Skeletal muscle satellite cell (primary cell): ENCODE measurements around the gene FBXL19.

ENCODE experiments used
- H3K27me3 ChIP-seq: 2 replicates; pipeline ENCODE4 v1.7.0; 2013; ENCODE audit warnings: low read length; ENCODE audit not compliant: control insufficient read depth, insufficient read depth
- H3K36me3 ChIP-seq: 2 replicates; pipeline ENCODE4 v1.7.0; 2013; ENCODE audit warnings: mild to moderate bottlenecking, control low read depth, low read length; ENCODE audit not compliant: insufficient read depth
- H3K4me1 ChIP-seq: 2 replicates; pipeline ENCODE4 v1.7.0; 2013; ENCODE audit warnings: low read length; ENCODE audit not compliant: control insufficient read depth, insufficient read depth
- H3K4me2 ChIP-seq: 2 replicates; pipeline ENCODE4 v1.7.0; 2013; ENCODE audit warnings: mild to moderate bottlenecking, low read length
- H3K4me3 ChIP-seq: 2 replicates; pipeline ENCODE4 v1.7.0; 2013; ENCODE audit warnings: low read length
- H3K9ac ChIP-seq: 2 replicates; pipeline ENCODE4 v1.7.0; 2013; ENCODE audit warnings: mild to moderate bottlenecking, low read depth, low read length, moderate library complexity
- H3K9me3 ChIP-seq: replicated peaks from 2 replicates; pipeline ENCODE4 v1.7.0; 2013; ENCODE audit warnings: mild to moderate bottlenecking, control low read depth, low read length

The FBXL19 gene

GRCh38 chr16:30951193-30951592 is 27.8 kb downstream of the FBXL19 start:
- Histone ChIP-seq H3K4me2 (no peak overlapping the region), H3K9ac (no peak overlapping the region), H3K36me3 (peaks cover 5% of the 10 kb centered on the region), H3K4me1 (peaks cover 22% of the 10 kb centered on the region), H3K27me3 (no peaks in the 10 kb centered on the region), H3K9me3 (no peaks in the 10 kb centered on the region), H3K4me3 (no peak overlapping the region)

DNA sequence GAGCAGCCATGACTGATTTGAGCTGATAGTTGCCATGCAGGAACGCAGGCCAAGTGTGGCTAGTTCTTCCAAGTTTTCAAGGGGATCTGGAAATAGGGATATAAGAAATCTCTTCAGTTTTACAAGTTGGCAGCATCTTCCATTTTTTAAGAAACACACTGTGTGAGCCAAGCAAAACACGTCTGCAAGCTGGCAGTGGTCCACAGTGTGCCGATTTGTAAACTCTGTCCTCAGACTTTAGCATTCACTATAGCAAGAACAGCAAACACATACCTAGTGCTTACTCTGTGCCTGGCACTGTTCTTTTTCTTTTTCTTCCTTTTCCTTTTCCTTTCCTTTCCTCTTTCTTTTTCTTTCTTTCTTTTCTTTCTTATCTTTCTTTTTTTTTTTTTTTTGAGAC is 28.4 kb downstream of the FBXL19 start:
- Histone ChIP-seq H3K4me3 (no peak overlapping the region), H3K9me3 (no peaks in the 10 kb centered on the region), H3K36me3 (peaks cover 5% of the 10 kb centered on the region), H3K4me1 (peaks cover 26% of the 10 kb centered on the region), H3K4me2 (no peak overlapping the region), H3K27me3 (no peaks in the 10 kb centered on the region), H3K9ac (no peak overlapping the region)

DNA sequence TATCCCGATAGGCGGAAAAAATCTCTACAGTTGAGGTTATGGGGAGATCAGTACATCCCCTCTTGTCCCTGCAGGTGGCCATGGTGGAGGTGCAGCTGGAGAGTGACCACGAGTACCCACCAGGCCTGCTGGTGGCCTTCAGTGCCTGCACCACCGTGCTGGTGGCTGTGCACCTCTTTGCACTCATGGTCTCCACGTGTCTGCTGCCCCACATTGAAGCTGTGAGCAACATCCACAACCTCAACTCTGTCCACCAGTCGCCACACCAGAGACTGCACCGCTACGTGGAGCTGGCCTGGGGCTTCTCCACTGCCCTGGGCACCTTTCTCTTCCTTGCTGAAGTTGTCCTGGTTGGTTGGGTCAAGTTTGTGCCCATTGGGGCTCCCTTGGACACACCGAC is 29.7 kb downstream of the FBXL19 start:
- Histone ChIP-seq H3K36me3 (peaks cover 5% of the 10 kb centered on the region), H3K4me2 (no peak overlapping the region), H3K4me3 (no peak overlapping the region), H3K9ac (no peak overlapping the region), H3K9me3 (no peaks in the 10 kb centered on the region), H3K27me3 (no peaks in the 10 kb centered on the region), H3K4me1 (peaks cover 28% of the 10 kb centered on the region)

DNA sequence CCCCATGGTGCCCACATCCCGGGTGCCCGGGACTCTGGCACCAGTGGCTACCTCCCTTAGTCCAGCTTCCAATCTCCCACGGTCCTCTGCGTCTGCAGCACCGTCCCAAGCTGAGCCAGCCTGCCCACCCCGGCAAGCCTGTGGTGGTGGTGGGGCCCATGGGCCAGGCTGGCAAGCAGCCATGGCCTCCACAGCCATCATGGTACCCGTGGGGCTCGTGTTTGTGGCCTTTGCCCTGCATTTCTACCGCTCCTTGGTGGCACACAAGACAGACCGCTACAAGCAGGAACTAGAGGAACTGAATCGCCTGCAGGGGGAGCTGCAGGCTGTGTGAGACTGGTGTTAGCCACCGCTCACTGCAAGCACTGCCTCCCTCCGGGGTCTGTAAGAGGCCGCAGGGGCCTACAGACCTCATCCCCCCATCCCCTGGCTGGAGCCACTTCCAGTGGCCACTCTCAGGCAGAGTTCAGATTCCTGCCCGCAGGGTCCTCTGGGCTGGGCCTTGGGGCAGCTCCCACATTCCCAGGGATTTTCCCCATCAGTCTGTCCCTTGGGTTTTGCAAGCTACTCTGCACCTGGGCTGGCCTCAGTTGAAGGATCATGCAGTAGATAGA is 30.2 kb downstream of the FBXL19 start:
- Histone ChIP-seq H3K4me1 (peaks cover 30% of the 10 kb centered on the region), H3K27me3 (no peaks in the 10 kb centered on the region), H3K36me3 (peaks cover 5% of the 10 kb centered on the region), H3K9me3 (no peaks in the 10 kb centered on the region), H3K4me3 (no peak overlapping the region), H3K9ac (no peak overlapping the region), H3K4me2 (peak overlapping the region; percentile 23)

DNA sequence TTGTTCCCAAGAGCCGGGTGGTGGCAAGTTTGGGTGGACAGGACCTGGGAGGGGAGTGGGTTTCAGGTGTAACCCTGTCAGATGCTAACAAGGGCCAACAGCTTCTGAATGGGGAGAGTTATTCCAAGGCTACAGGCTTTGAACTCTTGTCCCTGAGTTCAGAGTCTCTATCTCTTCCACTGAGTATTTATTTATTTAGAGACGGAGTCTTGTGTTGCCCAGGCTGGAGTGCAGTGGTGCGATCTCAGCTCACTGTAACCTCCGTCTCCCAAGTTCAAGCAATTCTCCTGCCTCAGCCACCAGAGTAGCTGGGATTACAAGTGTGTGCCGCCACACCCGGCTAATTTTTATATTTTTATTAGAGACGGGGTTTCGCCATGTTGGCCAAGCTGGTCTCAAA is 31.6 kb downstream of the FBXL19 start:
- H3K4me3 ChIP-seq = no peak overlapping the region
- H3K9ac ChIP-seq = no peak overlapping the region
- peaks cover 35% of the 10 kb centered on the region for H3K4me1 ChIP-seq
- H3K27me3 ChIP-seq = no peaks in the 10 kb centered on the region
- H3K36me3 ChIP-seq = peaks cover 16% of the 10 kb centered on the region
- no peak overlapping the region for H3K4me2 ChIP-seq
- no peaks in the 10 kb centered on the region for H3K9me3 ChIP-seq

- Histone ChIP-seq H3K4me2 (peak overlapping the region; percentile 98), H3K9me3 (no peaks in the 10 kb centered on the region), H3K9ac (peak overlapping the region; percentile 100), H3K36me3 (peaks cover 33% of the 10 kb centered on the region), H3K27me3 (no peaks in the 10 kb centered on the region), H3K4me3 (peak overlapping the region; percentile 99), H3K4me1 (peaks cover 21% of the 10 kb centered on the region)
Observed at GRCh38 chr16:30956601-30957455, 33.5 kb downstream of the FBXL19 start.

- Histone ChIP-seq H3K4me3 (peak within 1 kb of the TSS; percentile 99), H3K36me3 (peaks cover 38% of the 10 kb centered on the region), H3K4me1 (peaks cover 20% of the 10 kb centered on the region), H3K9me3 (no peaks in the 10 kb centered on the region), H3K27me3 (no peaks in the 10 kb centered on the region), H3K4me2 (peak within 1 kb of the TSS; percentile 98), H3K9ac (peak within 1 kb of the TSS; percentile 100)
Observed at GRCh38 chr16:30957456-30958174, 34.2 kb downstream of the FBXL19 start, which contains the start of gene SETD1A. SETD1A (plus strand) TSS chr16:30957754; CDS start chr16:30958732, 978 bp downstream.

DNA sequence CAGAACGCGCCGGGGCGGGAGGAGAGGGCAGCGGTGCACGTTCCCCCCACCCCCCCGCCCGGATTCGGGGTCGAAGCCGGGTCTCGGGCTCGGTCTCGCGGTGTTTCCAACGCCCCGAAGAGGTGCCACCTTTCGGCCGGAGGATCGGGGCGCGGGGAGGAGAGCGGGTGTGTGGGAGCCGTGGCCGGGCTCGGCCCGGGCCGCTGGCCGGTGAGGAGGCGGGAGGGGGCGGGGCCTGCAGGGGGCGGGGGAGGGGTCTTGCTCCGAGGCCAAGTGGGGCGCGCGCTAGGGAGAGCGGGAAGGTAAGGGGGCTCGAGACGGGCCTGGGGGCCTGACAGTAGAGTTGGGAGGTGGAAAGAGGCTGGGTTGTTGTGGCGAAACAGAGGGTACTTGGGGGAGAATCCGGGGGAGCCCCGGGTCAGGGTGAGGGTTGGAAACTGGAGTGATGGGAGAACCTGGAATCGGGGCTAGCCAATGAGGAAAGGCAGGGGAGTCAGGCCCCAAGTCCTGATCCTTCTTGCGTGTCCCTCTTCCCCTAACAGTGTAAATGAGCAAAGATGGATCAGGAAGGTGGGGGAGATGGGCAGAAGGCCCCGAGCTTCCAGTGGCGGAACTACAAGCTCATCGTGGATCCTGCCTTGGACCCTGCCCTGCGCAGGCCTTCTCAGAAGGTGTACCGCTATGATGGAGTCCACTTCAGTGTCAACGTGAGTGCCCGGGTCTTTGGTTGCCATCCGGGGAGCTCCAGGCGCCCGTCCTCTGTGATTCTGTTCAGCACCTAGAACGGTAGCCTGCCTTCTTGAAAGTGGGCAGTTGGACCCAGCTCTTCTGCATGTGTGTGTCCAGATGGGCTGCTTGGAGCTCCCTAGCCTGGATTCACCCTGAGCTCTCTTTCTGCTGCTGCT is 35.1 kb downstream of the FBXL19 start:
- Histone ChIP-seq H3K9me3 (no peaks in the 10 kb centered on the region), H3K36me3 (peaks cover 42% of the 10 kb centered on the region), H3K4me2 (peak overlapping the region; percentile 98), H3K4me3 (peak overlapping the region; percentile 99), H3K4me1 (peaks cover 19% of the 10 kb centered on the region), H3K9ac (peak overlapping the region; percentile 100), H3K27me3 (no peaks in the 10 kb centered on the region)

GRCh38 chr16:30961384-30961783 is 38.0 kb downstream of the FBXL19 start:
- Histone ChIP-seq H3K36me3 (peaks cover 63% of the 10 kb centered on the region), H3K4me1 (peaks cover 17% of the 10 kb centered on the region), H3K9me3 (no peaks in the 10 kb centered on the region), H3K9ac (no peak overlapping the region), H3K4me2 (no peak overlapping the region), H3K27me3 (no peaks in the 10 kb centered on the region), H3K4me3 (no peak overlapping the region)

DNA sequence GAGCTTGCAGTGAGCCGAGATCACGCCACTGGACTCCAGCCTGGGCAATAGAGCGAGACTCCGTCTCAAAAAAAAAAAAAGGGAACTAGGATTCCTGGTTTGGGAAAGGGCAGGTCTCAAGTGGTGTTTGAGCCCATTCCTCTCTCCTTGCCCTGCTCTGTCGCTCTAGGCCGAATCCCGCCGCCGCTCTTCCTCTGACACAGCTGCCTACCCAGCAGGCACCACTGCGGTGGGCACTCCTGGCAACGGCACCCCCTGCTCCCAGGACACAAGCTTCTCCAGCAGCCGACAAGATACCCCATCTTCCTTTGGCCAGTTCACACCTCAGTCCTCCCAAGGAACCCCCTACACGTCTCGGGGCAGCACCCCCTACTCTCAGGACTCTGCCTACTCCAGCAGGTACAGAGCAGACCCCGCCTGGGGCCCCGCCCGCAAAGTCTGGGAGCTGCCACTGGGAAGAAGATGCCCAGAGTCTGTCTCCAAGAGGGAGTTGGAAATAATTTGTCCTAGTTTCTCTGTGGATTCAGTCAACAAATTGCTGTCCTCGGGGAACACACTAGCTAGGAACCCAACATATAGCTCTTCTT is 40.6 kb downstream of the FBXL19 start:
- no peak overlapping the region for H3K9ac ChIP-seq
- peaks cover 74% of the 10 kb centered on the region for H3K36me3 ChIP-seq
- no peaks in the 10 kb centered on the region for H3K27me3 ChIP-seq
- peaks cover 5% of the 10 kb centered on the region for H3K4me1 ChIP-seq
- no peak overlapping the region for H3K4me3 ChIP-seq
- H3K4me2 ChIP-seq = no peak overlapping the region
- no peaks in the 10 kb centered on the region for H3K9me3 ChIP-seq
